A673 (cell line): ENCODE data around the gene RSPRY1. TPM values are rescaled to one million over a fixed set of nuclear protein-coding genes. Genes with fewer than 3 reads are reported as not detected.
"Not testable (repeated sequence)": the region's sequence is repeated elsewhere in the genome, so short reads cannot be mapped to it uniquely, and the experiment has no call there.

Experiments
- BruUV-seq: library from RNA; stranded (reverse); fragments of 400-500 nt; replicated peaks from 2 replicates; lab custom pipeline; 2021; lab: Mats Ljungman, UMichigan
- CTCF ChIA-PET: fragments of 300-600 bp; sonication (Branson Sonifier 250); formaldehyde crosslinking; loops from one replicate; lab custom pipeline; 2022; ENCODE audit warnings: antibody characterized with exemption; lab: Charles Lee
- POLR2A ChIA-PET: fragments of 300-600 bp; sonication (Branson Sonifier 250); formaldehyde crosslinking; loops from one replicate; lab custom pipeline; 2022; ENCODE audit warnings: antibody characterized with exemption; ENCODE audit not compliant: low non-redundant PET; lab: Charles Lee
- DNase-seq: peaks from one replicate; pipeline ENCODE4 v3.0.0-alpha.2; 2015; ENCODE audit warnings: low spot score
- H3K27ac ChIP-seq: fragments of 200-600 bp; sonication (generic); 2 replicates; pipeline ENCODE4 v1.5.1; 2016; ENCODE audit warnings: mixed run types, low read depth, mild to moderate bottlenecking, mixed read lengths, antibody characterized with exemption, low read length; ENCODE audit not compliant: poor library complexity, severe bottlenecking
- H3K27me3 ChIP-seq: fragments of 200-600 bp; sonication (generic); replicated peaks from 2 replicates; pipeline ENCODE4 v1.6.1; 2017; ENCODE audit warnings: mixed run types, low read depth, mild to moderate bottlenecking, mixed read lengths, antibody characterized with exemption, low read length; ENCODE audit not compliant: insufficient read depth, poor library complexity
- H3K36me3 ChIP-seq: fragments of 200-600 bp; sonication (generic); 2 replicates; pipeline ENCODE4 v1.6.1; 2016; ENCODE audit warnings: mixed run types, mild to moderate bottlenecking, mixed read lengths, antibody characterized with exemption, low read length; ENCODE audit not compliant: insufficient read depth, poor library complexity, severe bottlenecking
- H3K4me1 ChIP-seq: fragments of 200-600 bp; sonication (generic); 2 replicates; pipeline ENCODE4 v1.6.1; 2017; ENCODE audit warnings: mixed run types, mild to moderate bottlenecking, mixed read lengths, antibody characterized with exemption, low read length; ENCODE audit not compliant: insufficient read depth, poor library complexity, severe bottlenecking
- H3K4me3 ChIP-seq: fragments of 200-600 bp; sonication (generic); 2 replicates; pipeline ENCODE4 v1.5.1; 2016; ENCODE audit warnings: low read depth, mixed run types, mild to moderate bottlenecking, mixed read lengths, low read length; ENCODE audit not compliant: poor library complexity, severe bottlenecking
- H3K9me3 ChIP-seq: fragments of 200-600 bp; sonication (generic); 2 replicates; pipeline ENCODE4 v1.6.1; 2016; ENCODE audit warnings: mixed run types, low read depth, mild to moderate bottlenecking, mixed read lengths, antibody characterized with exemption, low read length; ENCODE audit not compliant: poor library complexity, severe bottlenecking
- CTCF ChIP-seq: fragments of 300-800, 200-600 bp; sonication (generic); conservative IDR thresholded peaks from 2 replicates; pipeline ENCODE4 v1.5.1; 2017; ENCODE audit warnings: low read depth, mild to moderate bottlenecking, antibody characterized with exemption, low read length, moderate library complexity, mixed read lengths
- EZH2 ChIP-seq: fragments of 200-600 bp; sonication (generic); IDR thresholded peaks from 2 replicates; pipeline ENCODE4 v1.6.1; 2017; ENCODE audit warnings: borderline replicate concordance, low read depth, mild to moderate bottlenecking, mixed read lengths, antibody characterized with exemption, low read length; ENCODE audit not compliant: poor library complexity, severe bottlenecking
- intact Hi-C: fragments of 100-400 bp; cut with micrococcal nuclease; formaldehyde crosslinking; loops from one replicate; pipeline ENCODE4 v1.10.0; 2022; ENCODE audit not compliant: unreplicated experiment
- total RNA-seq: library from RNA; stranded (reverse); gene quantifications from 2 replicates; pipeline ENCODE4 v1.2.3, GENCODE V29; 2021

The RSPRY1 gene
- total RNA-seq, 1 experiment from 2014 or later = 45.6 TPM

- ChIA-PET CTCF (no interaction called here), POLR2A (no interaction called here)
- Histone ChIP-seq H3K27me3 (no peaks in the 10 kb centered on the region), H3K4me3 (no peak overlapping the region), H3K9me3 (no peaks in the 10 kb centered on the region), H3K36me3 (no peaks in the 10 kb centered on the region), H3K27ac (no peak overlapping the region), H3K4me1 (no peaks in the 10 kb centered on the region)
- intact Hi-C loops = no loop called here
- no peak for TF ChIP-seq CTCF
- TF ChIP-seq EZH2 = no peak
- DNase-seq = no peak
- BruUV-seq = no TSS peak
Observed at GRCh38 chr16:57273359-57273758, 87.2 kb downstream of the RSPRY1 start.

GRCh38 chr16:57273826-57274225 lies 87.7 kb downstream of the RSPRY1 start:
- Histone ChIP-seq H3K27ac (no peak overlapping the region), H3K27me3 (no peaks in the 10 kb centered on the region), H3K9me3 (no peaks in the 10 kb centered on the region), H3K36me3 (no peaks in the 10 kb centered on the region), H3K4me3 (no peak overlapping the region), H3K4me1 (no peaks in the 10 kb centered on the region)
- no peak for DNase-seq
- TF ChIP-seq EZH2 = no peak
- TF ChIP-seq CTCF = no peak
- CTCF ChIA-PET = no interaction called here
- no TSS peak for BruUV-seq
- POLR2A ChIA-PET = interaction anchor here (0.6 kb wide), 1 partner anchor 10 kb away, joined by 3 read pairs; no protein-coding TSS in a partner anchor
- intact Hi-C loops = no loop called here

GRCh38 chr16:57275946-57276345 lies 89.8 kb downstream of the RSPRY1 start:
- H3K9me3 ChIP-seq, H3K4me3 ChIP-seq, intact Hi-C loops, H3K4me1 ChIP-seq, CTCF ChIA-PET, BruUV-seq, H3K36me3 ChIP-seq, DNase-seq, POLR2A ChIA-PET, H3K27me3 ChIP-seq, H3K27ac ChIP-seq: not testable (repeated sequence)

GRCh38 chr16:57276596-57276995 lies 90.5 kb downstream of the RSPRY1 start:
- DNase-seq = no peak
- POLR2A ChIA-PET = no interaction called here
- no peaks in the 10 kb centered on the region for H3K27me3 ChIP-seq
- intact Hi-C loops = no loop called here
- CTCF ChIA-PET = no interaction called here
- H3K9me3 ChIP-seq = no peaks in the 10 kb centered on the region
- no peak overlapping the region for H3K4me3 ChIP-seq
- H3K36me3 ChIP-seq = no peaks in the 10 kb centered on the region
- BruUV-seq = no TSS peak
- no peak overlapping the region for H3K27ac ChIP-seq
- TF ChIP-seq EZH2 (no peak), CTCF (no peak)
- no peaks in the 10 kb centered on the region for H3K4me1 ChIP-seq
